NCI-H1417 (cell line): ENCODE measurements around the gene SGPL1.
"Not testable (repeated sequence)": the region's sequence is repeated elsewhere in the genome, so short reads cannot be mapped to it uniquely, and the experiment has no call there.

Source experiments
- DNase-seq, 3 experiments: peaks; one replicate each; lab custom pipeline; 2025; lab: John Stamatoyannopoulos, UW

The SGPL1 gene, protein sequence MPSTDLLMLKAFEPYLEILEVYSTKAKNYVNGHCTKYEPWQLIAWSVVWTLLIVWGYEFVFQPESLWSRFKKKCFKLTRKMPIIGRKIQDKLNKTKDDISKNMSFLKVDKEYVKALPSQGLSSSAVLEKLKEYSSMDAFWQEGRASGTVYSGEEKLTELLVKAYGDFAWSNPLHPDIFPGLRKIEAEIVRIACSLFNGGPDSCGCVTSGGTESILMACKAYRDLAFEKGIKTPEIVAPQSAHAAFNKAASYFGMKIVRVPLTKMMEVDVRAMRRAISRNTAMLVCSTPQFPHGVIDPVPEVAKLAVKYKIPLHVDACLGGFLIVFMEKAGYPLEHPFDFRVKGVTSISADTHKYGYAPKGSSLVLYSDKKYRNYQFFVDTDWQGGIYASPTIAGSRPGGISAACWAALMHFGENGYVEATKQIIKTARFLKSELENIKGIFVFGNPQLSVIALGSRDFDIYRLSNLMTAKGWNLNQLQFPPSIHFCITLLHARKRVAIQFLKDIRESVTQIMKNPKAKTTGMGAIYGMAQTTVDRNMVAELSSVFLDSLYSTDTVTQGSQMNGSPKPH

DNA sequence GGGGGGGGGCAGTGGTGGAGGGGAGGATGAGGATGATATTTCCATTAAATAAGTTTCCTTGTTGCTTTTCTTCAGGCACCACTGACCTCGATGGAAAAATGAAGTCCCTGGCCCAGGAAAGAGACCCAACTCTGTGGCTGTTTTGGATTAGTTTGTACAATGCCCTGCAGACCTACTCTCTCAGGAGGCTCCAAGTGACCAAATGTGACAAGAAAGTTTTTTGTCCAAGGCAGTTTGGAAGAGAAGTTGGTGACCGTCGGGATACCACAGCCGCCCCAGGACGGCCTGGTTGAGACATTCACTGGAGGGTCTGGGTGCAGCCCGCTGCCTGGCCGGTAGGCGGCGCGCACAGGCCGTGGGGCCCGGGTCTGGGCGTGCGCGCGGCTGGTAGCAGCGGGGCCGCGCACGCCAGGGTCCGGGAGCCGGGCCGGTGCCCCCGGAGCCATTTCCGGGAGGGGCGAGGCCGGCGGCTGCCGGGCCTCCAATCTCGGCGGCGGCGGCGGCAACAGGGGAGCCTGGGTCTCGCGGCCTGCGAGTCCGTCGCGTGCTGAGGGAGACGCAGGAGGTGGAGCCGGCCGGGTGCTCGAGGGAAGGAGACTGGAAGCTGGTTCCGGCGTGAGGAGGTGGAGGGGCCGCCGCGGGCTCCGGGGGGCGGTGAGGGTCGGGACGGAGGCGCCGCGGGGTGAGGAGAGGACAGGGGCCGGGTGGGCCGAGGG, at the start of gene SGPL1:
Gene SGPL1 (plus strand): TSS at position 445 of the 716 bp plus-strand sequence. CDS start 906 bp downstream, outside the sequence.
- peak; percentile 79 to 81 (median 79) for DNase-seq

DNA sequence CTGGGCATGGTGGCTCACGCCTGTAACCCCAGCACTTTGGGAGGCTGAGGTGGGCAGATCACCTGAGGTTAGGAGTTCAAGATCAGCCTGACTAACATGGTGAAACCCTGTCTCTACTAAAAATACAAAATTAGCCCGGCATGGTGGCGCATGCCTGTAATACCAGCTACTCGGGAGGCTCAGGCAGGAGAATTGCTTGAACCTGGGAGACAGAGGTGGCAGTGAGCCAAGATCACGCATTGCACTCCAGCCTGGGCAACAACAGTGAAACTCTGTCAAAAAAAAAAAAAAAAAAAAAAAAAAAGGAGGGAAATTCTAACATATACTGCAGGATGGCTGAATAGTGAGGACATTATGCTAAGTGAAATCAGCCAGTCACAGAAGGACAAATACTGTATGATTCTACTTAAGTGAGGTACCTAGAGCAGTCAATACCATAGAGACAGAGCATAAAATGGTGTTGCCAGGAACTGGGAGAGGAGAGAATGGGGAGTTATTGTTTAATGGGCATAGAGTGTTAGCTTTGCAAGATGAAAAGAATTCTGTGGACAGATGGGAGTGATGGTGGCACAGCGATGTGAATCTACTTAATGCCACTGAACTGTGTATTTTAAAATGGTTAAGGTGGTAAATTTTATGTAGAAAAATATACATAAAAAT, 47.6 kb upstream of the SGPL1 start:
- not testable (repeated sequence) for DNase-seq

DNA sequence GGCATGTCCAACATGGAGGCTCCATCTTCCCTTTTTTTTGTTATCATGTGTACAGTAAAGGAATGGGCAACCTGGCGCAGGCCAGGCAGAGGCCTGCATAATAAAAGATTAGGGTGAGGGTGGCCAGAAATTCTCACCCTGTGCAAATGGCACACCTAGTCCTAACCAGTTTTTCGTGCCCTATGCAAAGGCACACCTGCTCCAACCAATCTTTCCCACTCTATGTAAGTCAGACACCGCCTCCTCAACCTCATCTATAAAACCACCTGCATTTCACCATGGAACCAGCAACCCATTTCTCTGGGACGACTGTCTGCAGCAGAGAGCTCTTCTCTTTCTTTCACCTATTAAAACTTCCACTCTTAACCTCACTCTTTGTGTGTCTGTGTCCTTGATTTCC, 46.6 kb upstream of the SGPL1 start:
- DNase-seq: no peak

DNA sequence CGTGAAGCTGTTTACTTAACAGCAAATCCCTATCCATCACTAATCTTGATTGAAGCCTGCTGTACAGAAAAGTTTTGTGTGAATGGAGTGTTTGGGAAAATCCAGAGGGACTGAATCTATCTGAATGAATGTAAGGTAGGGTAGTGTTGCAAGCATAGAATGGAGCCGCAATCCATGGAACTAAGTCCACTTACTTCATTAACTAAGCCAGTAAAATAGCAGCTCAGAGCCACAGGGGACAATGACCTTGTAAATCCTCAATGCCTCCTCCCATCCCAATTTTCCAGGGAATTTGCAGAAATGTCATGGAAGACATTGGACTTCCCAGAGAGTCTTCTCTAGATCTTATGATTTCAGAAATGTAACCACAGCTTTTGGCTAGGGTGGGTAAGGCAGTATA, 45.7 kb upstream of the SGPL1 start:
- no peak for DNase-seq

DNA sequence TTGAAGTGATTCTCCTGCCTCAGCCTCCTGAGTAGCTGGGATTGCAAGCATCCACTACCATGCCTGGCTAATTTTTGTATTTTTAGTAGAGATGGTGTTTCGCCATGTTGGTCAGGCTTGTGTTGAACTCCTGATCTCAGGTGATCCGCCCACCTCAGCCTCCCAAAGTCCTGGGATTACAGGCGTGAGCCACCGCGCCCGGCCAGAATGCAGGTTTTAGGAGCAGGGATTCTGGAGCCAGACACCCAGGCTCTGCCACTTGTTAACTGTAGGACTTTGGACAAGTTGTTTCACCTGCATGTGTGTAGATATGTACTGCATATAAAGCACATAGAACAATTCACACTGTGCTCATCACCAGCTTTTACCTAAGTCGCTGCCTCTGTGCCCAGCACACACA, 45.2 kb upstream of the SGPL1 start:
- DNase-seq: not testable (repeated sequence)

DNA sequence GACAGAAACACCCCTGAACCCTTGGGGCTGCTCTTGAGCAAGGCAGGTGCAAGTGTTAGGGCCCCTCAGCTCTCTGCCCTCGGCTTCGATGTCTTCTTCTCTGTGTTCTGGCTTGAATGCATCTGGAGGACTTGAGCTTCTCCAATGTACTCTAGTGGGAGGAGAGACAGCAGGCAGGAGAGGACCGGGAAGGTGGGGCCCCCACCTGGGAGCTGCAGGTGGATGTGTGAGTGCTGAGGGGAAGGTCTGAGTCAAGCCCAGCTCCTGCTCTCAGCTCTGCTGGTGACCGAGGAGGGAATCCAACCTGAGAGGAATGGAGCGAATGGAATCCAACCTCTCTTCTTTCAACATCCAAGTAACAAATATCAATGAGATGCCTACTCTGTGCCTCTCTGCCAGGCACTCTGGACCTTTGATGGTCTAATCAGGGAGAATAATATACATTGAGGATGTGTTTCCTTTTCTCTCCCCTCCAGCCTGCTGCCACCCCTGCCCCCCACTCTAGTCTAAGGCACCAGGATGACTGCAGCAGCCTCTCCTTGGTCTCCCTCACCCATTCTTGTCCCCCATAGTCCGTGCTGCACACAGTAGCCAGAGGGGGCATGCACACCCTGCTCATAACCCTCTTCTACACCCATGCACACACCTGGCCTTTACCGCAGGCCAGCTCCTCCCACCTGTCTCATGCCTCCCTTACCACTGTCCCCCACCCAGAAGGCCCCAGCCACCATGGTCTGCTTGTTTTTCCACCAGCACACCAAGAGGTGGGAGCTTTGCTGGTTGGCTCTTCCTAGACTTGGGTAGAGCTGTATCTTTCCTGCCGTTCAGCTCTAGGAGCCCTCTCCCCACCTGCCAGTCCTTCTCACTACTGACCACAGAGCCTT, 44.2 kb upstream of the SGPL1 start:
- DNase-seq: no peak

DNA sequence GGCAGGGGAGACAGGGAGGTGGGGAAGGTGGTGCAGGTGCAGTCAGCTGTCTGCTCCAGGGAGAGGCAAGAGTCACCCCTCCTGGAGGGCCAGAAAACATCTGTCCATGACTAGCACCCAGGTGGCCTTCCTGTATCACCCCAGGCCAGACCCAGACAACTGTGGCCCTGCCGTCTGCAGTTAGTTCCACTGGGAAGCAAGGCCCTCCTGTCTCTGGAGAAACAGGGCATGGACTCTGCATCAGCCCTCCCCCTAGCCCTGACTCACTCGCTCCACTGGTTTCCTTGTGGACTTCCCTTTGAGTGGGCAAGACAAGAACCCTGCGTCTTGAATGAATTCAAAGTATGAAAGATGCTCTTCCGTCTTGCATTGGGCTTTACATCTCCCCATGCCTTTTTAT, 43.1 kb upstream of the SGPL1 start:
- DNase-seq: no peak

DNA sequence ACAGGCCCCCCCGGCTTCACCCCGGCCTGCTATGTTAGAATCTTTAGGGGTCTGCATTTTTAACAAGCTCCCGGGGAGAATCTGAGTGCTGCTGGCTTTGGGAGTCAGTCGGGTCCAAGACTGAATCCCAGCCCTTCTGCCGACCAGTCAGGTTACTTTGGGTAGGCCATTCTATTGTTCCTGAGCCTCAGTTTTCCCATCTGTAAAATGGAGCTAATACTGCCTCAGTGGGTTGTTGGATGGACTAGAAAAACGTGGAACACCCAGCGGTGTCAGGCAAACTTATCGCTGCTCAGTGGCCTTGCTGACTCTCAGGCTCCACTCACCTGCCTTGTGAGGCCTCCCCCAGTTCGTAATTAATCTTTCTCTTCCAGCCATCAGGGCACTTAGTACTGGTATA, 42.3 kb upstream of the SGPL1 start:
- DNase-seq: no peak

DNA sequence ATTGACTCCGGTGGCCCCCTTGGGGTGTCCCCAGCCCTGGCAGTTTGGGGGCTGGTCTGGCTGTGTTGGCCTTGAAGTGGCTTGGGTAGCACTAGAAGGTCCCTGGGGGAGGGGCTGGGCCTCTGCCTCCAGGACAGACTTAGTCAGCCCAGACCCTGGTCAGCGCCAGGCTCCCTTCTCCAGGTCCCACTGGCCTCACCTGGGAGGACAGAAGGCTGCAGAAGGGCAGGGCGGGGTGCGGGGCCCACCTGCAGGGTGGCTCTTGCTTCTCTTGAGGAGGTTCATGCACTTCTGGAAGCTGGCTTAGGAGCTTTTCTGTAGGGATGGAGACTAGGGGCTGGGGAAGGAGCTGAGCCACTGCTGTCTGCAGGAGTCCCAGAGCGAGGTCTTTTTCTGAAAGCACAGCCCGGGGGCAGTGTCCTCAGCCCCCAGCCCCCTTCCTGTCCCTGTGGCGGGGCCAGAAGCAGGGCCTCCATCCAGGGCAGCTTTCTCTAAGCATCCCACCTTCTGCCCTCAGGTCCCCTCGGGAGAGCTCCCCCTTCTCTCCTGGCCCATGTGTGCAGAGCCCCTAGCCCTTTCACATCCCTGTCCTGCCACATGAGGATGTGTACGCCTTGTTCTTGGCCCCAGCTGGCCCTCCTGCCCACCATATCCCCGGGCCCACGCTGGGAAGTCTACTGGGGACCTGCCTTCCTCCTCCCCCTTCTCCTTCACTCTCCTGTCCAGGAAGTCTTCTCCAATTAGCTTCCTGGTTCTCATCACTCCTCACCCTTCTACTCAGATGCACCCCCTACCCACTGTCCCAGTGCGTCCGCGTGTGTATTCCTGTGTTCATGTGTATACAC, 41.6 kb upstream of the SGPL1 start:
- DNase-seq: no peak

DNA sequence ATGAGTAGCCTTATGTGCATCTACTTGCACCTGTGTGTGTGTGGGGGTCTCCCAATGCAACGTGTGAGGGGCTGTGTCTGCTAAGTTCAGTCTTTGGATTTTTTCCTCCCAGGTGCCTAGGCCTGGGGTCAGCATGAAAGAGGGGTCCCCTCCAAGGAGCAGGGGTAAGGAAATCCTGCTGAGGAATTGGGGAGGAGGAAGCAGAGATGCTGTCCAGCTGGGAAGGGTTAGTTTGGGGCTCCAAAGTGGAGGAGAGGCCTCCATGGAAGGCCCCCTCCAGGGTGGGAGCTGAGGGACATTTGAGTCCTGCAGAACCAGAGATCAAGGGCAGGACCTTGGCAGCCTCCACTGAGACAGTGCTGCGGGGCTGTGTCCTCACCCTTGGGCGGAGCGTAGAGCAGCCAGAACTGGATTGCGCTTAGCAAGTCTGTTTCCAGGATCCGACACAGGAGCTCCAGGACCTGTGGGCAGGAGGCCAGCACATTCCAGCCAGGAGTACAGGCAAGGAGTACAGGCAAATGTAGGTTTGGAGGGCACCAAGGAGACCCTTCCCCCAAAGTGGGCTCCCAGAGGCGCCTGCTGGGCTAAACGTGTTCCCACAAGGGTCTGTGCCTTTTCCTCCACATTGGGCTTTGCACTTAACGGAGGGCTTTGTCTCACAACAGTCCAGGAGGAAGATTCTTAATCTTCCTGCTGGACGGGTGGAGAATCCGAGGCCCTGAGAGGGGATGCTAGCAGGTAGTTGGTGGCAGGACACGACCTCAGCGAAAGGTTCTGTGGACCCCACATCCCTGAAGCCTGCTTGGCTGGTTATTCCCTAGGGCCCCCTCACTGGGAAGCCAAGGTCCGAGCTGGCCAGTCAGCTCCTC, 40.7 kb upstream of the SGPL1 start:
- DNase-seq: no peak

DNA sequence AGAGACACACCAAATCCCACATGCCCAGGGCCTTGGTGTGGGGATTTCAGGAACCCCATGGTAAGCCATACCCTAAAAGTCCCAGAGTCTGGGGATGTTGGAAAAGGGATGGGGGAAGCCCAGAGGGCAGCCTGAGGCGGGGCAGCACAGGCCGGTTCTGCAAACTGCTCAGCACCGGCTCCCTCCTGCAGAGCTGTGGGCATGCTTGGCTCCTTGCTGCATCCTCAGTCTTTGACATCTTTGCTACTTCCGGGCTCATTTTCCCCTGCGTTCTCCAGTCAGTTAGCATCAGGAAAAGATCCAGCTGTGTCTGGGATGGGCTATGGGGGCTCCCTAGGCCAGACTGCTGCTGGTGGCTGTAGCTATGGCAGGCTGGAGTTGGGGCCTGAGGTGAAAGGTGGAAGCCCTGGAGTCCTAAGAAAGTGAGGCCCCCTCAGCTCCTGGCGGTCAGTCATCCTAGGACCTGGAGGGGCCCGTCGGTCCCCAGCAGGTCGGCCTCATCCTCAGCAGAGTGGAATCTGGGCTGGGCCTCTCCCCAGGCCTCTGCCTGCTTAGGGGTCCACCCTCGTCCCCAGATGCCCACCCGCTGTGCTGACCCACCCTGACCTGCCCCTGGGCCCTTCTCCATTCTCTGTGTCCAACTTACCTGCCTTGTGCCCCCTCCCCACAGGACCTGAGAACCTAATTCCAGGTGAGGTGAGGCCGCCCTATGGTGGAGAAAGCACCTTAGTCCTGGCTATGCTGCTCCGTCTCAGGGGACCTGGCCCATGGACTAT, 39.9 kb upstream of the SGPL1 start:
- DNase-seq: no peak

DNA sequence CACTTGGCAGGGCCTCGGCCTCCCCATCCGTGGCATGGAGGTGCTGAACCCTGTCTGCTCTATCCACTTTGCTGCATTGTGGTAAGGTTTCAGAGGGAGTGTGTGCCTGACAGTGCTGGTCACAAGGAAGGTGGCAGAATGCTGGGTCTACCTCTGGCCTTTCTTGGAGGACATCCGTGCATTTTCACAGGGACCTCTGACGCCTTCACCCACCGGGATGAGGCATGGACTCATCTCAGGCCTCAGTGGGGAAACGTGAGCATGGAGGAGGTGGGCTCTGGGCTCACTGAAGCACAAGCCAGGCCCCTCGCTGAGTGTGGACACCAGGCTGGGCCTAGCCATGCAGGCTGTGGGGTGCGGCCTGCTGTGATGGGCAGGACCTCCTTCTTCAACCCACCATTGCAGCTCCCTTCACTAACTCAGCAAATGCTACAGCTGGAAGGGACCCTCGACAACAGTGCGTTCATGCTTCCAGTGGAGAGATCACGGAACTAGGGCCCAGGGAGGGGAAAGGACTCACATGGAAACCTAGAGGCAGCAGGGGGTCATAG, 39.2 kb upstream of the SGPL1 start:
- no peak for DNase-seq

DNA sequence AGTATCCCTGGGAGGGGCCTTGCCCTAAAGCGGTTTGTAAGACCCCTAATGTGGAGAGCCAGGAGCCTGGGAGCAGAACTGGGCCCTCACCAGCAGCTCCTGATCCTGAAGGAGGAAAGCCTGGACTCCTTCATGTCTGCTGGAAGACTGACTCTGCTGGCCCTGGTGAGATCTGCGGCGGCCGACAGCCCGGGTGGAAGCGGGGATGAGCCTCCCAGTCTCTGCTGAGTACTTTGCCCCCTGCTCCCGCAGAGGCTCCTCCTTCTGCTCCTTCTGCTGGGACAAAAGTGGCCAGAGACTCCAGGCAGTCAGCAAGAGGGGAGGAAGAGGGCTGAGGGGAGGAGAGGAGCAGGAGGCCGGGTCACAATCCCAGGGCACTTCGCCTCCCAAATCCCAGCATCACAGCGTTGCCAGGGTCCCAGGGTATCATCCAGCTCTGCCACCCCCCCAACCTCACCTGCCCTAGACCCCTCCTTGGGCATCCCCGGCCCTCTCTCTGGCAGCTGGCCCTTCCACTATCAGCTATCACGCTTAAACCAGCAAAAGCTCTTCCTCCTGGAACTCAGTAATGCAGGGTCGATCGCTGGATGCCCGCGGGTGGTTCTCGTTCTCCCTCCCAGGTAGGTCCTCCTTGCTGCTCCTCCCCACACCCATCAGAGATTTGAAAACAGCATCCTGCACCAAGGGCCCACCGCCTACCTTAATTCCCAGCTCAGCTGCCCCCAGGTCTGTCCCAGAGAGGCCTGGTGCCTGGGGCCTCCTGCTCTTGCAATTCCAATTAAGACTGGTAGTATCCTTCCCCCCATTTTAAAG, 38.5 kb upstream of the SGPL1 start:
- no peak for DNase-seq

DNA sequence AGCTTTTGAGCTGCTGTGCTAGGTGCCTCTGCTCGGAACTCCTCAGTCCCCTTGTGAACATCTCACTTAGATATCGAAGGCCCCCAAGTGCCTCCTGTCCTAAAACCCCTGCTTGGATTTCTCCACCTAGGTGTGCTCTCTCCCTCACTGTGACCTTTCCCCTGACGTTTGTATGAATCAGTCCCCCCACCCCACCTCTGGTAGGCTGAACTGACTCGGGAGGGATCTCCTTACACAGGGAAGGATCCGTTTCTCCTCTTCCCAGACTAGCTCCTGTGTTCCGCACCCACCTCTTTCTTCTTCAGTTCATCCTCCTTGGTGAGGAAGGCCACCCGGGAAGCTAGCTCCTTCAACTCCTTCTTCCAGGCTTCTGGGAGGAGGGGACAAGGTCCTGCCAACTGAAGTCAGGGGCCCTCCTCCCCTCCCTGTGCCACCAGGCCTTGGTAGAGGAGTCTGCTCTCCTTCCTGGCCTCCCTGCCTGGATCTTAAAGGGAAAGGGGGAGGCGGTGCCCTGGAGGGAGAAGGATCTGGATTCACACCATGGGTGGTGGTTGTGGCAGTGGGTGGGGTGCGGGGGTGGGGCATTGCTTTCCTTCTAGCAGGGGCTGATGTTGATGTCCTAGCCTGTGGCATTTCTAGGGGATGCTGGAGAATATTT, 37.4 kb upstream of the SGPL1 start:
- DNase-seq: no peak

DNA sequence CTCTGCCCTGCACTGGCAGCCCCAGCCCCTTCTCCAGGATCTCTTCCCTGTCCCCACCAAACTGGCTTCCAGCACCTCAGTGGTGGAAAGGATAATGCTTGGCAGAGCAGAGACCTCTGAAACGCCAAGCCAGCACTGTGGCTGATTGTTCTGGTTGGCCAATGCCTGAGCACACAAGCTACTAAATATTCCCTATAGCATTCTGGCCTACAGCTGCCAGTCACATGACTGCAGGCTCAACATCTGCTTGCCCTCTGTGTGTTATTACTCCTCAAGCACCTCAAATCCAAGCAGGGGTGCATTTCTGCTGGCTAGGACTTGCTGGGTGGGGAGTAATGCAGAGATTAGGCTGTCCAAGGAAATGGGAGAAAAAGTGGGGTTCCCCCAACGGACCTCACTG, 36.7 kb upstream of the SGPL1 start:
- DNase-seq: peak in 1 of 3 experiments; percentile 3

DNA sequence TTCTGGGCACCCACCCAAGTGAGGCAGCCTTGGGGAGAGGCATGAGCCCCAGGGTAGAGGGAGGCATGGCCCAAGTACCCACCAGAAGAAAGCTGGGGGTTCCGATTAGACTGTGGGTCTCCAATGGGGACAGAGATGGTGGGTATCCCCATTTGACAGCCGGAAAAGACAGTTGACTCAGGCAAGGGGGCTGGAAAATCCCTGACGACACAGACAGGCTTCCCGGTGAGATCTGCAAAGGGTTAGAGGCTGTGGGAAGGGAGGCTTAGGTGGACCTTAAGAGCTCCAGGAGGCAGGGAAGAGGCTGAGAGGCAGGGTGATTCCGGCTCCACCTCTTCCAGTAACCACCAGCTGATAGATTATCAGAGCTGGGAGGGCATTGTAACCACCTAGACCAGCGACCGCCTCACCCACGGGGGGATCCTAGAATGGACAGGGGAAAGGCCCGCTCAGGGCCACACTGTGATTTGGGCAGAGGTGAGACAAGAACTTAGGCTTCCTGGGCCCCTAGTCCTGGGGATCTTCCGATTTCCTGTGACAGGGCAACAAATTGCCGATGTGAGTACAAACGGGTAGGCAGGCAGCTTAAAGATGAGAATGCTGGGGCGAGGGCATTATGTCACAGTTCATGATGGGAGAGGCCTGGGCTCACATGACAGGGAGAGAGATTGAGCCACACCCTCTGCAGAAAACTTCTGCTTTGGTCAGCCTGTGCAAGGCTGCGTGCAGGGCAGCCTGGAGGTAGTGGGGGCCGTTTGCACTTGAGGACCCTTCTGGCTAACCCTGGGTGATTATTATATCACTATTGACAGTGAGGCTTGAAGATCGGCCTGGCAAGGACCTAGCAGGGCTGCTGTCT, 36.0 kb upstream of the SGPL1 start:
- no peak for DNase-seq
